LNCaP clone FGC (cell line): ENCODE data around the gene KRTAP23-1.

Source experiments
- DNase-seq: peaks from one replicate; pipeline ENCODE4 v3.0.0-alpha.2; 2011; ENCODE audit warnings: low read depth
- H3K4me3 ChIP-seq: 2 replicates; pipeline ENCODE4 v1.5.1; 2011; ENCODE audit warnings: mild to moderate bottlenecking, low read depth, low read length, control low read depth
- CTCF ChIP-seq: IDR thresholded peaks from 2 replicates; pipeline ENCODE4 v1.5.1; 2012; ENCODE audit warnings: mild to moderate bottlenecking; ENCODE audit not compliant: control insufficient read depth, insufficient read depth; ENCODE audit errors: extremely low read depth

The KRTAP23-1 gene

GRCh38 chr21:30337772-30338171 is 10.6 kb downstream of the KRTAP23-1 start:
- no peak overlapping the region for H3K4me3 ChIP-seq
- DNase-seq = no peak
- TF ChIP-seq CTCF = no peak

GRCh38 chr21:30337276-30337744 is 11.1 kb downstream of the KRTAP23-1 start, which contains the start of gene KRTAP27-1:
TSS of gene KRTAP27-1 (minus strand) at chr21:30337694. CDS start at chr21:30337668, 26 bp downstream.
- no peak within 1 kb of the TSS for H3K4me3 ChIP-seq
- TF ChIP-seq CTCF = no peak
- DNase-seq = no peak

- DNase-seq = no peak
- no peak for TF ChIP-seq CTCF
- H3K4me3 ChIP-seq = no peak overlapping the region
These were observed 11.8 kb downstream of the KRTAP23-1 start for GRCh38 chr21:30336596-30336995.

- DNase-seq = no peak
- no peak for TF ChIP-seq CTCF
- no peak overlapping the region for H3K4me3 ChIP-seq
These were observed 14.7 kb downstream of the KRTAP23-1 start for GRCh38 chr21:30333736-30334135.

GRCh38 chr21:30332681-30333080 is 15.7 kb downstream of the KRTAP23-1 start:
- TF ChIP-seq CTCF = no peak

GRCh38 chr21:30329203-30329875 is 19.1 kb downstream of the KRTAP23-1 start:
- no peak for TF ChIP-seq CTCF
- no peak for DNase-seq
- H3K4me3 ChIP-seq = no peak overlapping the region

More at GRCh38 chr21:30332681-30333080, 15.7 kb downstream of the KRTAP23-1 start:
- no peak for DNase-seq
- H3K4me3 ChIP-seq = no peak overlapping the region

- TF ChIP-seq CTCF = no peak
- DNase-seq = no peak
- H3K4me3 ChIP-seq = no peak overlapping the region
These were observed 22.0 kb downstream of the KRTAP23-1 start for GRCh38 chr21:30326390-30326789.
